Mesendoderm (in vitro differentiated cells): ENCODE data around the gene ANTXR1.

ENCODE experiments used
- DNase-seq: peaks from one replicate; pipeline ENCODE4 v3.0.0; 2013
- H2AK5ac ChIP-seq: 2 replicates; pipeline ENCODE4 v1.6.1; 2013; ENCODE audit warnings: low read length, inconsistent platforms
- H2BK120ac ChIP-seq: 2 replicates; pipeline ENCODE4 v1.6.1; 2013; ENCODE audit warnings: low read depth, mild to moderate bottlenecking, low read length, moderate library complexity, mixed read lengths
- H2BK15ac ChIP-seq: replicated peaks from 2 replicates; pipeline ENCODE4 v1.6.1; 2013; ENCODE audit warnings: low read depth, mild to moderate bottlenecking, moderate library complexity
- H2BK5ac ChIP-seq: 2 replicates; pipeline ENCODE4 v1.6.1; 2013; ENCODE audit warnings: low read length, inconsistent platforms
- H3K18ac ChIP-seq: 2 replicates; pipeline ENCODE4 v1.6.1; 2013; ENCODE audit warnings: mild to moderate bottlenecking, low read length, mixed read lengths
- H3K23ac ChIP-seq: one replicate; pipeline ENCODE4 v1.6.1; 2013; ENCODE audit warnings: low read length
- H3K27ac ChIP-seq: 2 replicates; pipeline ENCODE4 v1.5.1; 2013; ENCODE audit warnings: low read depth, mild to moderate bottlenecking, inconsistent platforms, low read length, moderate library complexity
- H3K27me3 ChIP-seq: 2 replicates; pipeline ENCODE4 v1.6.1; 2013; ENCODE audit warnings: low read length, control low read depth, mild to moderate bottlenecking, inconsistent platforms; ENCODE audit not compliant: insufficient read depth, poor library complexity
- H3K36me3 ChIP-seq: 2 replicates; pipeline ENCODE4 v1.6.1; 2013; ENCODE audit warnings: low read length, inconsistent platforms; ENCODE audit not compliant: control insufficient read depth, insufficient read depth
- H3K4ac ChIP-seq: one replicate; pipeline ENCODE4 v1.6.1; 2013; ENCODE audit warnings: low read depth, mild to moderate bottlenecking, low read length, moderate library complexity
- H3K4me1 ChIP-seq: 2 replicates; pipeline ENCODE4 v1.6.1; 2013; ENCODE audit warnings: low read depth, low read length, inconsistent platforms; ENCODE audit not compliant: control insufficient read depth
- H3K4me2 ChIP-seq: 2 replicates; pipeline ENCODE4 v1.6.1; 2013; ENCODE audit warnings: low read length
- H3K4me3 ChIP-seq: 2 replicates; pipeline ENCODE4 v1.5.1; 2013; ENCODE audit warnings: mild to moderate bottlenecking, low read length
- H3K56ac ChIP-seq: one replicate; pipeline ENCODE4 v1.6.1; 2013; ENCODE audit warnings: low read length
- H3K79me1 ChIP-seq: 2 replicates; pipeline ENCODE4 v1.6.1; 2013; ENCODE audit warnings: low read length, inconsistent platforms
- H3K79me2 ChIP-seq: 2 replicates; pipeline ENCODE4 v1.6.1; 2013; ENCODE audit warnings: mild to moderate bottlenecking, low read length; ENCODE audit not compliant: control insufficient read depth, insufficient read depth
- H3K9ac ChIP-seq: 2 replicates; pipeline ENCODE4 v1.6.1; 2013; ENCODE audit warnings: low read length, inconsistent platforms
- H4K5ac ChIP-seq: one replicate; pipeline ENCODE4 v1.6.1; 2013; ENCODE audit warnings: low read length
- H4K8ac ChIP-seq: one replicate; pipeline ENCODE4 v1.6.1; 2013; ENCODE audit warnings: low read depth, mild to moderate bottlenecking, control low read depth, low read length, moderate library complexity
- WGBS: extraction: QIAGEN DNeasy Blood & Tissue Kit; methylation state at CpG from one replicate; pipeline ENCODE4 v1.1.7; 2013; ENCODE audit warnings: low lambda C conversion rate, missing lambda C conversion rate; ENCODE audit not compliant: insufficient coverage; ENCODE audit errors: extremely low coverage; 5-methylcytosine and 5-hydroxymethylcytosine counted together

ANTXR1 gene

GRCh38 chr2:69216535-69217332, 203.8 kb downstream of the ANTXR1 start:
- Histone ChIP-seq H3K27me3 (no peaks in the 10 kb centered on the region), H2AK5ac (no peak overlapping the region), H4K5ac (no peak overlapping the region), H3K36me3 (no peaks in the 10 kb centered on the region), H3K79me1 (no peaks in the 10 kb centered on the region), H3K4me2 (no peak overlapping the region), H3K23ac (no peak overlapping the region), H2BK5ac (no peak overlapping the region), H2BK15ac (no peak overlapping the region), H2BK120ac (no peak overlapping the region), H3K4me3 (no peak overlapping the region), H3K79me2 (no peaks in the 10 kb centered on the region), H4K8ac (no peak overlapping the region), H3K27ac (no peak overlapping the region), H3K9ac (no peak overlapping the region), H3K4me1 (no peaks in the 10 kb centered on the region), H3K18ac (no peak overlapping the region), H3K56ac (no peak overlapping the region), H3K4ac (no peak overlapping the region)
- no CpG with 5 or more reads among the region's 4 CpGs for WGBS
- no peak for DNase-seq

- Histone ChIP-seq H3K9ac (no peak overlapping the region), H2BK120ac (no peak overlapping the region), H2BK5ac (no peak overlapping the region), H3K4me3 (no peak overlapping the region), H3K79me2 (no peaks in the 10 kb centered on the region), H2AK5ac (no peak overlapping the region), H2BK15ac (no peak overlapping the region), H3K36me3 (no peaks in the 10 kb centered on the region), H3K27me3 (no peaks in the 10 kb centered on the region), H3K56ac (no peak overlapping the region), H3K4ac (no peak overlapping the region), H3K23ac (no peak overlapping the region), H3K79me1 (no peaks in the 10 kb centered on the region), H3K18ac (no peak overlapping the region), H3K27ac (no peak overlapping the region), H4K5ac (no peak overlapping the region), H3K4me2 (no peak overlapping the region), H3K4me1 (no peaks in the 10 kb centered on the region), H4K8ac (no peak overlapping the region)
- DNase-seq, result no peak
- no CpG with 5 or more reads among the region's 4 CpGs for WGBS
Observed at GRCh38 chr2:69217333-69218080, 204.5 kb downstream of the ANTXR1 start.

GRCh38 chr2:69221512-69221911, 208.5 kb downstream of the ANTXR1 start:
- H3K4me1 ChIP-seq, result no peaks in the 10 kb centered on the region
- no peak overlapping the region for H3K9ac ChIP-seq
- no peaks in the 10 kb centered on the region for H3K36me3 ChIP-seq
- DNase-seq, result no peak
- H2BK15ac ChIP-seq, result no peak overlapping the region
- H3K27ac ChIP-seq, result no peak overlapping the region
- H3K4ac ChIP-seq, result no peak overlapping the region
- H3K79me2 ChIP-seq, result no peaks in the 10 kb centered on the region
- H2BK120ac ChIP-seq, result no peak overlapping the region
- H3K79me1 ChIP-seq, result no peaks in the 10 kb centered on the region
- H2BK5ac ChIP-seq, result no peak overlapping the region
- no peak overlapping the region for H3K4me3 ChIP-seq
- H4K5ac ChIP-seq, result no peak overlapping the region
- no peak overlapping the region for H2AK5ac ChIP-seq
- H3K4me2 ChIP-seq, result no peak overlapping the region
- H4K8ac ChIP-seq, result no peak overlapping the region
- H3K56ac ChIP-seq, result no peak overlapping the region
- H3K18ac ChIP-seq, result no peak overlapping the region
- no peaks in the 10 kb centered on the region for H3K27me3 ChIP-seq
- no peak overlapping the region for H3K23ac ChIP-seq

GRCh38 chr2:69221960-69222751, 209.2 kb downstream of the ANTXR1 start:
- Histone ChIP-seq H3K4me3 (no peak overlapping the region), H3K36me3 (no peaks in the 10 kb centered on the region), H3K79me2 (no peaks in the 10 kb centered on the region), H2BK120ac (no peak overlapping the region), H3K4me1 (no peaks in the 10 kb centered on the region), H3K27me3 (no peaks in the 10 kb centered on the region), H3K9ac (no peak overlapping the region), H3K4me2 (no peak overlapping the region), H4K8ac (no peak overlapping the region), H2AK5ac (no peak overlapping the region), H4K5ac (no peak overlapping the region), H3K79me1 (no peaks in the 10 kb centered on the region), H2BK15ac (no peak overlapping the region), H3K4ac (no peak overlapping the region), H3K23ac (no peak overlapping the region), H3K56ac (no peak overlapping the region), H3K18ac (no peak overlapping the region), H3K27ac (no peak overlapping the region), H2BK5ac (no peak overlapping the region)
- DNase-seq, result no peak
- WGBS, result no CpG with 5 or more reads among the region's 6 CpGs

GRCh38 chr2:69222953-69223658, 210.1 kb downstream of the ANTXR1 start:
- Histone ChIP-seq H3K4me3 (no peak overlapping the region), H4K5ac (no peak overlapping the region), H3K79me2 (no peaks in the 10 kb centered on the region), H2BK120ac (no peak overlapping the region), H3K4ac (no peak overlapping the region), H3K23ac (no peak overlapping the region), H3K79me1 (no peaks in the 10 kb centered on the region), H3K27me3 (no peaks in the 10 kb centered on the region), H3K9ac (no peak overlapping the region), H2BK5ac (no peak overlapping the region), H3K4me2 (no peak overlapping the region), H3K18ac (no peak overlapping the region), H2BK15ac (no peak overlapping the region), H3K36me3 (no peaks in the 10 kb centered on the region), H3K56ac (no peak overlapping the region), H3K4me1 (no peaks in the 10 kb centered on the region), H3K27ac (no peak overlapping the region), H2AK5ac (no peak overlapping the region), H4K8ac (no peak overlapping the region)
- no CpG with 5 or more reads among the region's 3 CpGs for WGBS
- no peak for DNase-seq
